Fibroblast of skin of scalp (primary cell): Measurements from ENCODE around the gene RHO.
"Not testable (repeated sequence)": the region's sequence is repeated elsewhere in the genome, so short reads cannot be mapped to it uniquely, and the experiment has no call there.

Experiments used
- DNase-seq: peaks from one replicate; pipeline ENCODE4 v3.0.0-alpha.2; 2013

The RHO gene

DNA sequence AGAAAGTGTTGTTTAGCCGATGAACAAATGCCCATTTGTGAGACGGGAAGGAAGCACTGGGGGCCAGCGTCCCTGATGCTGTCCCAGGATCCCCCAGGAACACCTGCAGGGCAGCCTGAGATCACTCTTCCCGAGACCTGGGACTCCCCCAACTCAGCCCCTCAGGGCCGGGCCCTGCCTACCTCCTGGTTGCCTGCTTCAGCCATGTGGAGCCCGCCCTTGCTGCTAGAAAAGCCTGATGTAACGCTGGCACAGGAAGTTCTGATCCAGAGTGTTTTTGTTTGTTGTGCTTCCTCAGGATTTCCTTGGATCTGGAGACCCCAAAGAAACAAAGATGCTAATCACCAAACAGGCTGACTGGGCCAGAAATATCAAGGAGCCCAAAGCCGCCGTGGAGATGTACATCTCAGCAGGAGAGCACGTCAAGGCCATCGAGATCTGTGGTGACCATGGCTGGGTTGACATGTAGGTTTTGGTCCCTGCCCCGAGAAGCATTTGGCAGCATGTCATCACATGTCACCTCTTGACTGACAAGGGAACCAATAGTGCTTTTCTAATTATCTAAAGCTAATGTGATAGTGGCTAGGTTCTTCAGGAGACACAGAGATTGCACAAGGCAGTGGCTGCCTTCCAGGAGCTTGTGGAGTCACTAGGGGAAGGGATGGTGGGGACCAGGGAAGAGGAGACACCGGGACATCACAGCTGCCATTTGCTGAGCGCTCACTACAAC lies 28.7 kb upstream of the RHO start:
- DNase-seq, result not testable (repeated sequence)

DNA sequence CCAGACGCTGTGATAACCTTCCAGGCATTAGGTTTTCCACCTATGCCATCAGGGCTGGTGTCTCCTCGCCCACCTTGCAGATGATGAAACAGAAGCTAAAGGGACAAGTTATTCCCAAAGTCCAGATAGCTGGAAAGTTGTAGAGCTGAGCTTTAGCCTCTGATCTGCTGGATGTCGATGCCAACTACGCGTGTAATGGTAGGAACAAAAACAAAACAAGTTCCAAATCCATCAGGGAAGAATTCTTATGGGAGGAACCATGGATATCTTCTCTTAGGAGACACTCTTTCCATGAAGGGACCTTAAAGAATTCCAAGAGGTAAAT lies 28.1 kb upstream of the RHO start:
- no peak for DNase-seq

- DNase-seq, result no peak
Measured at GRCh38 chr3:129501630-129502029, 26.8 kb upstream of the RHO start.

GRCh38 chr3:129502641-129503408 lies 25.6 kb upstream of the RHO start:
- no peak for DNase-seq

DNA sequence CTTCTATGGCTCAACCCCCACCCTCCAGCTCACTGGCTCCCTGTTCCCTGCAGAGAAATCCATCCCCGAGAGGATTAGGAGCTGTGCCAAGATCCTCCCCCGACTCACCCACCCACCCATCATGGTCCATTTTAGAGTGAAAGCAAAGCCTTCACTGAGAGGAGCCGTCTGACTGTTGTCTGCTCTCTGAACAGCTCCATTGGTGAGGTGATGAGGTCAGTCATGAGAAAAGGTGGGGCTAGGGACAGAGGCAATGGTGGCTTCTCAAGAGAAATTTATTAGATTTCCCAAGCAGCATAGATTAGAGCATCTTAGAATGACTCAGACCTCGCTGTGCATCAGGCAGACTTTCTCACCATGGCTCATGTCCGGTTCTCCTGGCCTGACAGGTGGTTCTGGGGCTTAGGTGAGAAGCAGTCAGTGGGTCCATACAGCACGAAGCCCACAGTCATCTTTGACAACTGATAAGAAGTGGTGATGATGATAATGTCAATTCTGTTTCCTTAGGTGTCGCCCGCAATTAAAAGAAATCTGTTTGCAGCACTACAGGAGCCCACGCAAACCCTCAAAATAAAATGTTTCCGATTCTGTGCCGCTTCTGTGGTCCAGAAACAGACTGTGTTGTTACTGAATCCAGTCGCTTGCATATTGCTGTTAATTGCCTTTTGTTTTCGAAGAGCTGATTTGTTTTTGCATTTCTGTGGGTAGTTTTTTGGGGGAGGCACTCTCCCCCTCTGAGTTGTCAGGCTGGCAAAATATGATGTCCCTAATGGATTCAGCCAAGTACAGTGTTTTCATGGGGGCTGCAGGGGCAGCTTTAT lies 24.8 kb upstream of the RHO start:
- no peak for DNase-seq

DNA sequence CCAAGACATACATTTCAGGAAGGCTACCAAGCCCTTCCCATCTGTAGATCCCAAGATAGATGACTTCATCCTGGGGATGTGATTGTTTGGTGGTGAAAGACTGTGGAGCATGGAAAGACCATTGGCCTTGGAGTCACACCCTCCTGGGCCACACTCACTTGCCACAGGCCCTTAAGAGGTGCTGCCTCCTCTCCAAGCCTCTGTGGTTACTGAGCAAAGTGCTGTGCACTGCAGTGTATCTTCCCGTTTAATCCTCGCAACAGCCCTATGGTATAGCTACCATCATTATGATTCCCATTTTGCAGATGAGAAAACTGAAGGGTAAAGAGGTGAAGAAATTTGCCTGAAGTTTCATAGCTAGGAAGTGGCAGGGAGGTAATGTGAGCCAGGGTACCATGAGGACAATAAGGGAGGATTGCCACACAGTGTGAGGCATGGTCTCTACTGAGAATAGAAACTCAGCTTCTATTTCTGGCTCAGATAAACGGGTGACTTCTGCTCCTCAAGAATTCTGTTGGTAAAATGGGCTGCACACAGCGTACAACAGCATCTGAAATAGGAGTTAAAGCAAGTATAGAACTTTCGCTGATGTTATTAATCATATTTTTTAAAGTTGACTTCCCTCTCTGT lies 23.9 kb upstream of the RHO start:
- DNase-seq, result no peak

GRCh38 chr3:129505341-129505740 lies 23.1 kb upstream of the RHO start:
- DNase-seq, result no peak

DNA sequence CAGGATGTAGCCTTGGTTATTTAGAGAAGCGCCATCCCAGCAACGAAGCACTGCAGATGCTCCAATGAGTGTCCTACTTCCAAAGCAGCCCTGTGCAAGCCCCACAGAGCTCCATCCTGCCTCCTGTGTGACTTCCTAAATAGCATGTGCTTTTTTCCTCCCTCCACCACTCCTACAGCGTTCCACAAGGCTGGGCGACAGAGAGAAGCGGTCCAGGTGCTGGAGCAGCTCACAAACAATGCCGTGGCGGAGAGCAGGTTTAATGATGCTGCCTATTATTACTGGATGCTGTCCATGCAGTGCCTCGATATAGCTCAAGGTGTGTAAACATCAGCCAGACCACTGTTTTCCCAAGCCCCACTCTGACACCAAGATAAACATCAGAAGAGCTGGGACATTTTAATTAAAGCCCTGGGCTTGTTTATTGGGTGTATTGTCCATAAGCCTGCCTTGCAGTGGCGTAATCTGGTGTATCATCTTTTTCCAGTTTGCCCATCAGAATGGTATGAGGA lies 22.2 kb upstream of the RHO start:
- DNase-seq, result no peak

DNA sequence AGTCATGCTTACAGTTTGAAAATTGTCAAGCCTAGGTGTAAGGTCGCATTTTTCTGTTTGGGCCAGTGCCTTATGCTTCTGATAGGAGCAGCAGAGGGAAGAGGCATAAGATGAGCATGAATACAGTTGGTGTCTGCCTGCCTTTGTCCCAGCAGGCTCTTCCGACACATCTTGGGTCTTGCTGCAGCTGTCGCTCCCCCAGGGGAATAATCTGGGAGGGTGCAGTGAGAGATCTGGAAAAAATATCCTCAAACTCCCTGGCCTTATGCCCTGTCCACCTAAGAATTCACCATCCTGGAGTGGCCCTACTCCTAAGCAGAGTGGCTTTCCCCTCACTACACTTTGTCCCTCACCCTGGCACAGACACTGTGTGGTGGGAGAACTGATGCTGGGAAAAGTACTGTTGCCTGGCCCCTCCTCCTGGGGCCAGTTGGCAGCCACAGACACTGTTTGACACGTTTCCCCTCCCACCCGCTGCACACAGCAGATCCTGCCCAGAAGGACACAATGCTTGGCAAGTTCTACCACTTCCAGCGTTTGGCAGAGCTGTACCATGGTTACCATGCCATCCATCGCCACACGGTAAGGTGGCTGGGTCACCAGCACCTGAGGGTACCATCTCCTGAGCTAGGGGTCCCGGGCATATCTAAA lies 21.1 kb upstream of the RHO start:
- DNase-seq, result no peak

GRCh38 chr3:129512595-129512994 lies 15.8 kb upstream of the RHO start:
- no peak for DNase-seq

GRCh38 chr3:129513705-129514104 lies 14.7 kb upstream of the RHO start:
- no peak for DNase-seq

DNA sequence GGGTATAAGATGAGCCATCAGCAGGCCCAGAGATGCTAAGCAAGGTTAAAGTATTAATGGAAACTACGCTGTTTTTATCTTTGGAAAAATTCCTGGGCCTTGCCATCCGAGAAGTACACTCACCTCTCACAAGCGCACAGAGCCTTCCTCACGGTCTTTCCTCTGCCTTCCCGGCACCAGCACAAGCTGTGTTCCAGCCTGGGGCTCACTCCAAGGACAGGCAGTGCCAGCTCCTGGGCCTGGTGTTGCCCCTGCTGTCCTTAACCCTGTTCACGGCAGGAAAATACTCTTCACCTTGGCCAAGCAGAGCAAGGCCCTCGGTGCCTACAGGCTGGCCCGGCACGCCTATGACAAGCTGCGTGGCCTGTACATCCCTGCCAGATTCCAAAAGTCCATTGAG lies 14.3 kb upstream of the RHO start:
- no peak for DNase-seq

GRCh38 chr3:129514563-129514962 lies 13.9 kb upstream of the RHO start:
- no peak for DNase-seq

GRCh38 chr3:129515108-129515820 lies 13.2 kb upstream of the RHO start:
- DNase-seq, result not testable (repeated sequence)

GRCh38 chr3:129515821-129516432 lies 12.5 kb upstream of the RHO start:
- DNase-seq, result not testable (repeated sequence)

- DNase-seq, result no peak
Measured at GRCh38 chr3:129517516-129517915, 10.9 kb upstream of the RHO start.

GRCh38 chr3:129518038-129518561 lies 10.3 kb upstream of the RHO start:
- DNase-seq, result no peak

DNA sequence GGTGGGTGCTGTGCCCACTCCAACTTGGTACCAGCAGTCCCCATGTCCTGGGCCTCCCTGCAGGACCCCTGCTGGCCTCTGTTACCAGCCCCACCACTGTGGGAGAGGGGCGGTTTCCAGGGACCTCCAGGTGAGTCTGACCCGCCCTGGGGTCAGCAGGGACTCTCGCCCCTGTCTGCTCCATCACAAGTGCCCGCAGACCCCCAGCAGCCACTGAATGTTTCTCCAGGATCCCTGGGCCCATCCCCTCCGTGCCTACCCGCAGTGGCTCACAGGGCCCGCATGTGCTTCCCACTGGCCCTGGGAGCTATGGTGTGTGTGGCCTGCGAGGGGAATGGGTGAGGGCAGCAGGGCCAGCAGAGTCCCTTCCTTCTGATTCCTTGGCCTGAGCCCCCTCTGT lies 9.9 kb upstream of the RHO start:
- DNase-seq, result no peak

DNA sequence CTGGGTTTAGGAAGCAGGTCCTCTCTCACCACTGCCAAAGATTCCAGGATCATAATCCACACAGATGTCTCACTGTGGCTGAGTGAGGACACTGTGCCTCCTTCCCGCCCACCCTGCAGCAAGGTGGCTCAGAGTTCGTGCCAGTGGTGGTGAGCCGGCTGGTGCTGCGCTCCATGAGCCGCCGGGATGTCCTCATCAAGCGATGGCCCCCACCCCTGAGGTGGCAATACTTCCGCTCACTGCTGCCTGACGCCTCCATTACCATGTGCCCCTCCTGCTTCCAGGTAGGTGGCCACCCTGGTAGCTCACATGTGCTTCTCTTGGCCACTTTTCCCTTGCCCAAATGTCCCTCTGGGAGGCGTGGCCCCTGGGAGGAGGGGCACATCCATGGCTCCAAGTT lies 9.0 kb upstream of the RHO start:
- DNase-seq, result no peak

GRCh38 chr3:129519896-129520715 lies 8.3 kb upstream of the RHO start:
- no peak for DNase-seq
